ENCODE data around the gene ARHGAP26. TPM values are rescaled to one million over a fixed set of nuclear protein-coding genes. Genes with fewer than 3 reads are reported as not detected.

Gene ARHGAP26
- total and polyA plus RNA-seq, 2 donors (not counting 3 experiments of a cell fraction or from before 2014, with no cell fraction given), result 3.1 to 16.2 TPM

- CTCF ChIA-PET, result interaction anchor here (1.6 kb wide), 1 partner anchor 9 kb away, joined by 3 read pairs; no protein-coding TSS in a partner anchor
- dilution Hi-C loops (cut with MboI; ENCODE audit: extremely low pct_ligation_motif_present, low sequenced_read_pairs), result no loop called here
- H3K9ac ChIP-seq (replicated peaks; ENCODE audit: extremely low read depth, insufficient read depth, low read length), result no peak overlapping the region
- no peaks in the 10 kb centered on the region for H3K9me3 ChIP-seq (replicated peaks; ENCODE audit: control insufficient read depth, insufficient read depth, low read length)
- H3K27me3 ChIP-seq (ENCODE audit: control insufficient read depth in 2 of 2, insufficient read depth in 2 of 2, low read length in 2 of 2), result no peaks in the 10 kb centered on the region
- H3K36me3 ChIP-seq (ENCODE audit: control insufficient read depth in 2 of 2, extremely low read depth in 1 of 2, insufficient read depth in 2 of 2, low read length in 2 of 2), result no peaks in the 10 kb centered on the region
- H3K4me3 ChIP-seq (replicated peaks in 1 of 3; ENCODE audit: insufficient read depth in 1 of 3, low read depth in 1 of 3, low read length in 3 of 3), result no peak overlapping the region
- intact Hi-C loops (cut with micrococcal nuclease), result no loop called here
- no peak for DNase-seq (ENCODE audit: low read depth, low spot score)
- H3K4me1 ChIP-seq (ENCODE audit: control insufficient read depth, extremely low read depth, insufficient read depth, low read length), result peaks cover 14% of the 10 kb centered on the region
- POLR2A ChIA-PET, result interaction anchor here (1.0 kb wide), 1 partner anchor 110 kb away, joined by 3 read pairs; no protein-coding TSS in a partner anchor
- FAIRE-seq, result no peak
- no peak overlapping the region for H2AFZ ChIP-seq (ENCODE audit: low read depth, low read length)
- H3K27ac ChIP-seq (ENCODE audit: insufficient read depth, low read depth, low read length), result no peak overlapping the region
- H3K4me2 ChIP-seq (ENCODE audit: insufficient read depth, low read length), result no peak overlapping the region
- H3K9me1 ChIP-seq (replicated peaks; ENCODE audit: control insufficient read depth, extremely low read depth, insufficient read depth, low read length), result no peaks in the 10 kb centered on the region
- no peaks in the 10 kb centered on the region for H3K79me2 ChIP-seq (ENCODE audit: control insufficient read depth, insufficient read depth, low read length)
- no peak for TF ChIP-seq MAX (IDR thresholded peaks at IDR 0.05; ENCODE audit: insufficient read depth, insufficient read length)
- TF ChIP-seq EZH2 (IDR thresholded peaks at IDR 0.05; ENCODE audit: borderline replicate concordance, low read depth, low read length, severe bottlenecking), result no peak
- no peak for TF ChIP-seq JUN (IDR thresholded peaks at IDR 0.05; ENCODE audit: borderline replicate concordance, insufficient read depth, insufficient read length, low read depth)
- TF ChIP-seq POLR2AphosphoS5 (IDR thresholded peaks at IDR 0.05; ENCODE audit: insufficient read depth, low read depth, low read length), result no peak
- BruUV-seq (replicated peaks), result no TSS peak
- no peaks in the 10 kb centered on the region for H4K20me1 ChIP-seq (replicated peaks; ENCODE audit: control insufficient read depth, extremely low read depth, insufficient read depth, low read length)
These were observed 81.6 kb downstream of the ARHGAP26 start for GRCh38 chr5:142851731-142852130.

- FAIRE-seq (no peak), DNase-seq (ENCODE audit: low read depth, low spot score) (no peak)
- ChIA-PET CTCF (interaction anchor here (1.1 to 2.9 kb wide), 5 partner anchors 15 to 140 kb away, joined by 3 to 13 read pairs (median 12); partner anchors contain the start of gene ARHGAP26), POLR2A (no interaction called here)
- Histone ChIP-seq H3K9ac (replicated peaks; ENCODE audit: extremely low read depth, insufficient read depth, low read length) (no peak overlapping the region), H3K27ac (ENCODE audit: insufficient read depth, low read depth, low read length) (no peak overlapping the region), H3K9me1 (replicated peaks; ENCODE audit: control insufficient read depth, extremely low read depth, insufficient read depth, low read length) (no peaks in the 10 kb centered on the region), H3K9me3 (replicated peaks; ENCODE audit: control insufficient read depth, insufficient read depth, low read length) (no peaks in the 10 kb centered on the region), H3K27me3 (ENCODE audit: control insufficient read depth in 2 of 2, insufficient read depth in 2 of 2, low read length in 2 of 2) (no peaks in the 10 kb centered on the region), H4K20me1 (replicated peaks; ENCODE audit: control insufficient read depth, extremely low read depth, insufficient read depth, low read length) (no peaks in the 10 kb centered on the region), H3K4me2 (ENCODE audit: insufficient read depth, low read length) (no peak overlapping the region), H3K36me3 (ENCODE audit: control insufficient read depth in 2 of 2, extremely low read depth in 1 of 2, insufficient read depth in 2 of 2, low read length in 2 of 2) (no peaks in the 10 kb centered on the region), H3K4me1 (ENCODE audit: control insufficient read depth, extremely low read depth, insufficient read depth, low read length) (peaks cover 20% of the 10 kb centered on the region), H2AFZ (ENCODE audit: low read depth, low read length) (no peak overlapping the region), H3K4me3 (replicated peaks in 1 of 3; ENCODE audit: insufficient read depth in 1 of 3, low read depth in 1 of 3, low read length in 3 of 3) (no peak overlapping the region), H3K79me2 (ENCODE audit: control insufficient read depth, insufficient read depth, low read length) (no peaks in the 10 kb centered on the region)
- dilution Hi-C loops (cut with MboI; ENCODE audit: extremely low pct_ligation_motif_present, low sequenced_read_pairs) (no loop called here), intact Hi-C loops (cut with micrococcal nuclease) (no loop called here)
- TF ChIP-seq EZH2 (IDR thresholded peaks at IDR 0.05; ENCODE audit: borderline replicate concordance, low read depth, low read length, severe bottlenecking), result no peak
- TF ChIP-seq GATA2 (IDR thresholded peaks at IDR 0.05; ENCODE audit: insufficient read depth, insufficient read length, low read depth, low read length), result no peak
- no peak for TF ChIP-seq JUN (IDR thresholded peaks at IDR 0.05; ENCODE audit: borderline replicate concordance, insufficient read depth, insufficient read length, low read depth)
- TF ChIP-seq CTCF (IDR thresholded peaks at IDR 0.05; ENCODE audit: extremely low read depth in 1 of 2, insufficient read depth in 1 of 2, low read depth in 1 of 2, low read length in 2 of 2), result no peak
- no peak for TF ChIP-seq FOS (IDR thresholded peaks at IDR 0.05; ENCODE audit: borderline replicate concordance, insufficient read depth, low read length)
- no peak for TF ChIP-seq MYC (IDR thresholded peaks at IDR 0.05; ENCODE audit: low read depth, low read length)
- TF ChIP-seq POLR2A (IDR thresholded peaks at IDR 0.05; ENCODE audit: low read depth, low read length), result no peak
- TF ChIP-seq MAX (IDR thresholded peaks at IDR 0.05; ENCODE audit: insufficient read depth, insufficient read length), result no peak
- TF ChIP-seq POLR2AphosphoS5 (IDR thresholded peaks at IDR 0.05; ENCODE audit: insufficient read depth, low read depth, low read length), result no peak
- BruUV-seq (replicated peaks), result no TSS peak
These were observed 82.4 kb downstream of the ARHGAP26 start for GRCh38 chr5:142852416-142853198.
